Muscle layer of duodenum (tissue), 2 donors: ENCODE data around the gene IGF2.

Source experiments
- H3K27ac ChIP-seq: one replicate; pipeline ENCODE4 v1.7.0; 2013; ENCODE audit warnings: mild to moderate bottlenecking, low read length
- H3K27me3 ChIP-seq: one replicate; pipeline ENCODE4 v1.7.0; 2013; ENCODE audit warnings: low read depth, mild to moderate bottlenecking, control low read depth, low read length
- H3K36me3 ChIP-seq, 2 donors: one replicate each; pipeline ENCODE4 v1.7.0; 2013; ENCODE audit warnings: low read length in 2 of 2, control low read depth in 1 of 2, mild to moderate bottlenecking in 1 of 2; ENCODE audit not compliant: insufficient read depth in 2 of 2, control insufficient read depth in 1 of 2
- H3K4me1 ChIP-seq, 2 donors: one replicate each; pipeline ENCODE4 v1.7.0; 2013; ENCODE audit warnings: low read length in 2 of 2, mild to moderate bottlenecking in 2 of 2, control low read depth in 1 of 2, moderate library complexity in 1 of 2; ENCODE audit not compliant: insufficient read depth in 2 of 2, control insufficient read depth in 1 of 2
- H3K4me3 ChIP-seq, 2 donors: one replicate each; pipeline ENCODE4 v1.7.0; 2013; ENCODE audit warnings: low read length in 2 of 2, low read depth in 1 of 2, mild to moderate bottlenecking in 1 of 2
- H3K9me3 ChIP-seq, 2 donors: one replicate each; pipeline ENCODE4 v1.7.0; 2013; ENCODE audit warnings: low read length in 2 of 2, control low read depth in 1 of 2, mild to moderate bottlenecking in 1 of 2; ENCODE audit not compliant: control insufficient read depth in 1 of 2
- donor health status: healthy.

IGF2 gene

GRCh38 chr11:2091112-2091746, 48.0 kb downstream of the IGF2 start:
- Histone ChIP-seq H3K4me3 (no peak overlapping the region), H3K27ac (no peak overlapping the region), H3K27me3 (no peaks in the 10 kb centered on the region), H3K4me1 (no peaks in the 10 kb centered on the region), H3K9me3 (no peaks in the 10 kb centered on the region), H3K36me3 (no peaks in the 10 kb centered on the region)

- Histone ChIP-seq H3K4me1 (no peaks in the 10 kb centered on the region), H3K36me3 (no peaks in the 10 kb centered on the region), H3K27me3 (no peaks in the 10 kb centered on the region), H3K27ac (no peak overlapping the region), H3K9me3 (no peaks in the 10 kb centered on the region), H3K4me3 (no peak overlapping the region)
Observed at GRCh38 chr11:2090172-2091111, 48.7 kb downstream of the IGF2 start.

GRCh38 chr11:2089536-2090165, 49.5 kb downstream of the IGF2 start:
- H3K4me1 ChIP-seq, result no peaks in the 10 kb centered on the region
- H3K27me3 ChIP-seq, result no peaks in the 10 kb centered on the region

GRCh38 chr11:2088746-2089535, 50.2 kb downstream of the IGF2 start:
- Histone ChIP-seq H3K9me3 (peaks cover 4 to 5% of the 10 kb centered on the region in 2 donors), H3K27me3 (no peaks in the 10 kb centered on the region), H3K4me1 (no peaks in the 10 kb centered on the region), H3K4me3 (no peak overlapping the region), H3K36me3 (no peaks in the 10 kb centered on the region), H3K27ac (no peak overlapping the region)

More at GRCh38 chr11:2089536-2090165, 49.5 kb downstream of the IGF2 start:
- Histone ChIP-seq H3K4me3 (no peak overlapping the region), H3K36me3 (no peaks in the 10 kb centered on the region), H3K27ac (no peak overlapping the region), H3K9me3 (no peaks in the 10 kb centered on the region)

- H3K27ac ChIP-seq, result no peak overlapping the region
- peaks cover 4 to 9% of the 10 kb centered on the region in 2 donors for H3K9me3 ChIP-seq
- no peaks in the 10 kb centered on the region for H3K4me1 ChIP-seq
- no peak overlapping the region for H3K4me3 ChIP-seq
- H3K27me3 ChIP-seq, result no peaks in the 10 kb centered on the region
- no peaks in the 10 kb centered on the region for H3K36me3 ChIP-seq
Observed at GRCh38 chr11:2088284-2088683, 50.9 kb downstream of the IGF2 start.

- H3K27ac ChIP-seq, result no peak overlapping the region
- H3K36me3 ChIP-seq, result no peaks in the 10 kb centered on the region
- no peaks in the 10 kb centered on the region for H3K4me1 ChIP-seq
- H3K4me3 ChIP-seq, result no peak overlapping the region
- no peaks in the 10 kb centered on the region for H3K27me3 ChIP-seq
- H3K9me3 ChIP-seq, result peaks cover 4 to 9% of the 10 kb centered on the region in 2 donors
Observed at GRCh38 chr11:2086239-2087040, 52.7 kb downstream of the IGF2 start.

- Histone ChIP-seq H3K9me3 (peaks cover 4 to 9% of the 10 kb centered on the region in 2 donors), H3K27ac (no peak overlapping the region), H3K4me3 (no peak overlapping the region), H3K4me1 (no peaks in the 10 kb centered on the region), H3K27me3 (no peaks in the 10 kb centered on the region), H3K36me3 (no peaks in the 10 kb centered on the region)
Observed at GRCh38 chr11:2085251-2086066, 53.7 kb downstream of the IGF2 start.

GRCh38 chr11:2084721-2085120, 54.5 kb downstream of the IGF2 start:
- H3K36me3 ChIP-seq, result no peaks in the 10 kb centered on the region
- H3K27me3 ChIP-seq, result no peaks in the 10 kb centered on the region
- no peak overlapping the region for H3K27ac ChIP-seq
- no peak overlapping the region for H3K4me3 ChIP-seq
- no peaks in the 10 kb centered on the region for H3K4me1 ChIP-seq
- H3K9me3 ChIP-seq, result peaks cover 4 to 9% of the 10 kb centered on the region in 2 donors
